ENCODE data around the gene SLC2A1. TPM values are rescaled to one million over a fixed set of nuclear protein-coding genes. Genes with fewer than 3 reads are reported as not detected.

SLC2A1 gene
- total RNA-seq, 1 experiment from 2014 or later, result 422 TPM

GRCh38 chr1:42968654-42969053 lies 10.0 kb upstream of the SLC2A1 start:
- intact Hi-C loops (cut with micrococcal nuclease; ENCODE audit: unreplicated experiment), result no loop called here
- CTCF ChIA-PET, result no interaction called here
- peaks cover 2% of the 10 kb centered on the region for H3K36me3 Mint-ChIP-seq (ENCODE audit: insufficient read depth, unreplicated experiment)
- peaks cover 2% of the 10 kb centered on the region for H3K4me1 Mint-ChIP-seq (ENCODE audit: low read depth, unreplicated experiment)
- H3K27ac Mint-ChIP-seq (ENCODE audit: unreplicated experiment), result peak overlapping the region; percentile 63
- no peaks in the 10 kb centered on the region for H3K9me3 Mint-ChIP-seq (ENCODE audit: unreplicated experiment)
- Histone ChIP-seq H3K9me3 (no peaks in the 10 kb centered on the region), H3K27me3 (replicated peaks; ENCODE audit: control insufficient read depth, insufficient read depth, low read length) (no peaks in the 10 kb centered on the region), H3K4me1 (peaks cover 32% of the 10 kb centered on the region), H3K36me3 (ENCODE audit: control insufficient read depth, insufficient read depth, low read length) (no peaks in the 10 kb centered on the region), H3K4me3 (ENCODE audit: low read depth, low read length) (no peak overlapping the region)
- H3K27me3 Mint-ChIP-seq (ENCODE audit: insufficient read depth, unreplicated experiment), result no peaks in the 10 kb centered on the region
- POLR2A ChIA-PET, result no interaction called here
- DNase-seq, result no peak
- H3K4me3 Mint-ChIP-seq (ENCODE audit: unreplicated experiment), result no peak overlapping the region
- no peak for TF ChIP-seq CTCF (IDR thresholded peaks at IDR 0.05; ENCODE audit: insufficient read depth in 1 of 2, low read depth in 1 of 2, low read length in 1 of 2, severe bottlenecking in 1 of 2, unreplicated experiment in 1 of 2)
- no TSS peak for BruUV-seq (replicated peaks)

- Histone ChIP-seq H3K9me3 (no peaks in the 10 kb centered on the region), H3K4me1 (peaks cover 48% of the 10 kb centered on the region), H3K4me3 (ENCODE audit: low read depth, low read length) (no peak overlapping the region), H3K27me3 (replicated peaks; ENCODE audit: control insufficient read depth, insufficient read depth, low read length) (no peaks in the 10 kb centered on the region), H3K36me3 (ENCODE audit: control insufficient read depth, insufficient read depth, low read length) (no peaks in the 10 kb centered on the region)
- Mint-ChIP-seq H3K9me3 (ENCODE audit: unreplicated experiment) (no peaks in the 10 kb centered on the region), H3K27ac (ENCODE audit: unreplicated experiment) (peak overlapping the region; percentile 59), H3K36me3 (ENCODE audit: insufficient read depth, unreplicated experiment) (peaks cover 10% of the 10 kb centered on the region), H3K4me1 (ENCODE audit: low read depth, unreplicated experiment) (peaks cover 19% of the 10 kb centered on the region), H3K4me3 (ENCODE audit: unreplicated experiment) (no peak overlapping the region), H3K27me3 (ENCODE audit: insufficient read depth, unreplicated experiment) (no peaks in the 10 kb centered on the region)
- CTCF ChIA-PET, result interaction anchor here (1.0 kb wide), 1 partner anchor 106 kb away, joined by 3 read pairs; no protein-coding TSS in a partner anchor
- no peak for DNase-seq
- no TSS peak for BruUV-seq (replicated peaks)
- intact Hi-C loops (cut with micrococcal nuclease; ENCODE audit: unreplicated experiment), result no loop called here
- POLR2A ChIA-PET, result interaction anchor here (1.1 kb wide), 1 partner anchor 13 kb away, joined by 3 read pairs; no protein-coding TSS in a partner anchor
- no peak for TF ChIP-seq CTCF (IDR thresholded peaks at IDR 0.05; ENCODE audit: insufficient read depth in 1 of 2, low read depth in 1 of 2, low read length in 1 of 2, severe bottlenecking in 1 of 2, unreplicated experiment in 1 of 2)
Observed at GRCh38 chr1:42966688-42967612, 8.3 kb upstream of the SLC2A1 start.

- BruUV-seq (replicated peaks), result no TSS peak
- POLR2A ChIA-PET, result interaction anchor here (0.6 kb wide), 2 partner anchors 43 to 405 kb away, joined by 3 to 4 read pairs; no protein-coding TSS in a partner anchor
- Mint-ChIP-seq H3K27ac (ENCODE audit: unreplicated experiment) (no peak overlapping the region), H3K9me3 (ENCODE audit: unreplicated experiment) (no peaks in the 10 kb centered on the region), H3K4me3 (ENCODE audit: unreplicated experiment) (no peak overlapping the region), H3K4me1 (ENCODE audit: low read depth, unreplicated experiment) (peaks cover 35% of the 10 kb centered on the region), H3K27me3 (ENCODE audit: insufficient read depth, unreplicated experiment) (no peaks in the 10 kb centered on the region), H3K36me3 (ENCODE audit: insufficient read depth, unreplicated experiment) (peaks cover 20% of the 10 kb centered on the region)
- Histone ChIP-seq H3K27me3 (replicated peaks; ENCODE audit: control insufficient read depth, insufficient read depth, low read length) (no peaks in the 10 kb centered on the region), H3K36me3 (ENCODE audit: control insufficient read depth, insufficient read depth, low read length) (no peaks in the 10 kb centered on the region), H3K4me3 (ENCODE audit: low read depth, low read length) (no peak overlapping the region), H3K9me3 (no peaks in the 10 kb centered on the region), H3K4me1 (peaks cover 63% of the 10 kb centered on the region)
- no peak for TF ChIP-seq CTCF (IDR thresholded peaks at IDR 0.05; ENCODE audit: insufficient read depth in 1 of 2, low read depth in 1 of 2, low read length in 1 of 2, severe bottlenecking in 1 of 2, unreplicated experiment in 1 of 2)
- intact Hi-C loops (cut with micrococcal nuclease; ENCODE audit: unreplicated experiment), result loop anchor here (1.0 kb wide), 2 partner anchors 53 to 88 kb away; no protein-coding TSS in a partner anchor
- peak in 1 of 2 experiments; percentile 59 for DNase-seq
- CTCF ChIA-PET, result interaction anchor here (0.6 kb wide), 1 partner anchor 108 kb away, joined by 3 read pairs; no protein-coding TSS in a partner anchor
Observed at GRCh38 chr1:42965378-42965777, 6.7 kb upstream of the SLC2A1 start.

Data from Caco-2 (cell line).